Mononuclear cell (primary cell): Measurements from ENCODE around the gene FHL2. TPM values are rescaled to one million over a fixed set of nuclear protein-coding genes. Genes with fewer than 3 reads are reported as not detected.

Experiments
- H3K27me3 ChIP-seq: 2 replicates; pipeline ENCODE4 v1.6.0; 2011; ENCODE audit warnings: low read length, control low read depth; ENCODE audit not compliant: insufficient read depth
- H3K4me1 ChIP-seq: 2 replicates; pipeline ENCODE4 v1.5.1; 2011; ENCODE audit warnings: mild to moderate bottlenecking, low read length, control low read depth; ENCODE audit not compliant: insufficient read depth
- H3K4me3 ChIP-seq: 2 replicates; pipeline ENCODE4 v1.5.1; 2011; ENCODE audit warnings: mild to moderate bottlenecking, low read length, moderate library complexity
- H3K9me3 ChIP-seq: 2 replicates; pipeline ENCODE4 v1.5.1; 2011; ENCODE audit warnings: low read depth, mild to moderate bottlenecking, control low read depth, low read length
- total RNA-seq: library from RNA; depleted of rRNA; stranded (reverse); fragments of >200 nt; gene quantifications from one replicate; pipeline ENCODE4 v1.2.3, GENCODE V29; 2012

FHL2 gene
- 2.2 TPM for total RNA-seq

- Histone ChIP-seq H3K4me1 (peaks cover 13% of the 10 kb centered on the region), H3K4me3 (peak within 1 kb of the TSS; percentile 38), H3K9me3 (no peaks in the 10 kb centered on the region), H3K27me3 (peaks cover 33% of the 10 kb centered on the region)
Measured at GRCh38 chr2:105398336-105399206, at the start of gene FHL2. Gene FHL2 (minus strand): TSS chr2:105399051. CDS start chr2:105386516, 12,535 bp downstream.

- Histone ChIP-seq H3K9me3 (no peaks in the 10 kb centered on the region), H3K4me3 (no peak overlapping the region), H3K27me3 (no peaks in the 10 kb centered on the region), H3K4me1 (no peaks in the 10 kb centered on the region)
Measured at GRCh38 chr2:105447476-105447875, 48.6 kb upstream of the FHL2 start.

- H3K27me3 ChIP-seq = no peaks in the 10 kb centered on the region
- no peaks in the 10 kb centered on the region for H3K4me1 ChIP-seq
- H3K4me3 ChIP-seq = no peak overlapping the region
- H3K9me3 ChIP-seq = no peaks in the 10 kb centered on the region
Measured at GRCh38 chr2:105446501-105446900, 47.6 kb upstream of the FHL2 start.

GRCh38 chr2:105445976-105446375 lies 47.1 kb upstream of the FHL2 start:
- Histone ChIP-seq H3K27me3 (no peaks in the 10 kb centered on the region), H3K4me3 (no peak overlapping the region), H3K9me3 (no peaks in the 10 kb centered on the region), H3K4me1 (no peaks in the 10 kb centered on the region)

- H3K27me3 ChIP-seq = no peaks in the 10 kb centered on the region
- no peaks in the 10 kb centered on the region for H3K9me3 ChIP-seq
- H3K4me3 ChIP-seq = no peak overlapping the region
- no peaks in the 10 kb centered on the region for H3K4me1 ChIP-seq
Measured at GRCh38 chr2:105445498-105445897, 46.6 kb upstream of the FHL2 start.

GRCh38 chr2:105443617-105444598 lies 45.1 kb upstream of the FHL2 start:
- H3K4me3 ChIP-seq = no peak overlapping the region
- no peaks in the 10 kb centered on the region for H3K27me3 ChIP-seq
- H3K4me1 ChIP-seq = no peaks in the 10 kb centered on the region
- no peaks in the 10 kb centered on the region for H3K9me3 ChIP-seq

GRCh38 chr2:105442721-105443120 lies 43.9 kb upstream of the FHL2 start:
- H3K9me3 ChIP-seq = no peaks in the 10 kb centered on the region
- H3K4me1 ChIP-seq = no peaks in the 10 kb centered on the region
- H3K27me3 ChIP-seq = no peaks in the 10 kb centered on the region
- H3K4me3 ChIP-seq = no peak overlapping the region

- Histone ChIP-seq H3K4me1 (no peaks in the 10 kb centered on the region), H3K27me3 (no peaks in the 10 kb centered on the region), H3K4me3 (no peak overlapping the region), H3K9me3 (no peaks in the 10 kb centered on the region)
Measured at GRCh38 chr2:105442056-105442455, 43.2 kb upstream of the FHL2 start.

- H3K27me3 ChIP-seq = no peaks in the 10 kb centered on the region
- no peaks in the 10 kb centered on the region for H3K9me3 ChIP-seq
- no peak overlapping the region for H3K4me3 ChIP-seq
- no peaks in the 10 kb centered on the region for H3K4me1 ChIP-seq
Measured at GRCh38 chr2:105439141-105439540, 40.3 kb upstream of the FHL2 start.

- no peaks in the 10 kb centered on the region for H3K4me1 ChIP-seq
- H3K9me3 ChIP-seq = no peaks in the 10 kb centered on the region
- no peak overlapping the region for H3K4me3 ChIP-seq
- H3K27me3 ChIP-seq = no peaks in the 10 kb centered on the region
Measured at GRCh38 chr2:105438104-105438929, 39.5 kb upstream of the FHL2 start.

GRCh38 chr2:105437708-105438103 lies 38.9 kb upstream of the FHL2 start:
- no peak overlapping the region for H3K4me3 ChIP-seq
- H3K27me3 ChIP-seq = no peaks in the 10 kb centered on the region
- no peaks in the 10 kb centered on the region for H3K9me3 ChIP-seq
- H3K4me1 ChIP-seq = no peaks in the 10 kb centered on the region

- H3K4me1 ChIP-seq = no peaks in the 10 kb centered on the region
- no peaks in the 10 kb centered on the region for H3K27me3 ChIP-seq
- no peaks in the 10 kb centered on the region for H3K9me3 ChIP-seq
- no peak overlapping the region for H3K4me3 ChIP-seq
Measured at GRCh38 chr2:105432749-105433148, 33.9 kb upstream of the FHL2 start.

GRCh38 chr2:105432044-105432399 lies 33.2 kb upstream of the FHL2 start:
- Histone ChIP-seq H3K9me3 (no peaks in the 10 kb centered on the region), H3K4me3 (no peak overlapping the region), H3K4me1 (peaks cover 4% of the 10 kb centered on the region), H3K27me3 (no peaks in the 10 kb centered on the region)

- H3K4me1 ChIP-seq = peaks cover 6% of the 10 kb centered on the region
Measured at GRCh38 chr2:105431367-105432043, 32.7 kb upstream of the FHL2 start.

More at GRCh38 chr2:105431367-105432043, 32.7 kb upstream of the FHL2 start:
- no peaks in the 10 kb centered on the region for H3K9me3 ChIP-seq
- no peaks in the 10 kb centered on the region for H3K27me3 ChIP-seq
- H3K4me3 ChIP-seq = no peak overlapping the region
